Neural cell (in vitro differentiated cells): ENCODE results near the gene PHACTR1. TPM values are rescaled to one million over a fixed set of nuclear protein-coding genes. Genes with fewer than 3 reads are reported as not detected.

Source experiments
- H2AFZ ChIP-seq: fragments of 200-600, 300-800 bp; sonication (generic), shearing (Covaris generic); 2 replicates; pipeline ENCODE4 v1.6.0; 2014; ENCODE audit warnings: low read depth, mild to moderate bottlenecking, antibody characterized with exemption, low read length, moderate library complexity
- H3F3A ChIP-seq: fragments of 200-600 bp; shearing (Covaris generic); 2 replicates; pipeline ENCODE4 v1.6.1; 2016; ENCODE audit warnings: mild to moderate bottlenecking, moderate library complexity, mixed read lengths, antibody characterized with exemption, low read length; ENCODE audit not compliant: insufficient read depth, poor library complexity, severe bottlenecking
- H3K27ac ChIP-seq: fragments of 200-600, 300-800 bp; sonication (generic), shearing (Covaris generic); 2 replicates; pipeline ENCODE4 v1.5.1; 2014; ENCODE audit warnings: mild to moderate bottlenecking, low read length, moderate library complexity
- H3K27me3 ChIP-seq: fragments of 300-800, 200-600 bp; sonication (generic), shearing (Covaris generic); 2 replicates; pipeline ENCODE4 v1.6.0; 2014; ENCODE audit warnings: mild to moderate bottlenecking, low read depth, low read length, moderate library complexity; ENCODE audit not compliant: insufficient read depth
- H3K36me3 ChIP-seq: fragments of 300-800, 200-600 bp; sonication (generic), shearing (Covaris generic); 2 replicates; pipeline ENCODE4 v1.5.1; 2014; ENCODE audit warnings: mild to moderate bottlenecking, antibody characterized with exemption, low read length, moderate library complexity; ENCODE audit not compliant: insufficient read depth
- H3K4me2 ChIP-seq: fragments of 300-800, 200-600 bp; sonication (generic), shearing (Covaris generic); 2 replicates; pipeline ENCODE4 v1.6.0; 2014; ENCODE audit warnings: mild to moderate bottlenecking, low read length
- H3K4me3 ChIP-seq: fragments of 300-800, 200-600 bp; sonication (generic), shearing (Covaris generic); 2 replicates; pipeline ENCODE4 v1.5.1; 2014; ENCODE audit warnings: mild to moderate bottlenecking, low read length, moderate library complexity
- H3K79me2 ChIP-seq: fragments of 200-600 bp; shearing (Covaris generic); replicated peaks from 2 replicates; pipeline ENCODE4 v1.6.0; 2014; ENCODE audit warnings: mild to moderate bottlenecking, low read length, moderate library complexity; ENCODE audit not compliant: insufficient read depth
- H3K9ac ChIP-seq: fragments of 300-800, 200-600 bp; sonication (generic), shearing (Covaris generic); 2 replicates; pipeline ENCODE4 v1.6.1; 2016; ENCODE audit warnings: mild to moderate bottlenecking, low read length, mixed read lengths
- H3K9me2 ChIP-seq: fragments of 200-600 bp; shearing (Covaris generic); 2 replicates; pipeline ENCODE4 v1.6.1; 2016; ENCODE audit warnings: mild to moderate bottlenecking, low read length, mixed read lengths; ENCODE audit not compliant: insufficient read depth
- H3K9me3 ChIP-seq: fragments of 200-600, 300-800 bp; sonication (generic), shearing (Covaris generic); 2 replicates; pipeline ENCODE4 v1.6.1; 2016; ENCODE audit warnings: mild to moderate bottlenecking, mixed run types, low read length, moderate library complexity, mixed read lengths
- H4K20me1 ChIP-seq: fragments of 200-600 bp; shearing (Covaris generic); 2 replicates; pipeline ENCODE4 v1.6.1; 2016; ENCODE audit warnings: mild to moderate bottlenecking, mixed run types; ENCODE audit not compliant: insufficient read depth
- CTCF ChIP-seq: fragments of 450-650 bp; IDR thresholded peaks from 2 replicates; pipeline ENCODE4 v1.5.1; 2014; ENCODE audit warnings: antibody characterized with exemption, mild to moderate bottlenecking, moderate library complexity; ENCODE audit not compliant: poor library complexity, severe bottlenecking
- EP300 ChIP-seq: fragments of 450-650 bp; conservative IDR thresholded peaks from 2 replicates; pipeline ENCODE4 v1.6.1; 2014; ENCODE audit warnings: antibody characterized with exemption, mild to moderate bottlenecking, moderate library complexity; ENCODE audit not compliant: poor library complexity, severe bottlenecking
- EZH2 ChIP-seq: fragments of 200-600, 300-800 bp; shearing (Covaris generic), sonication (generic); IDR thresholded peaks from 2 replicates; pipeline ENCODE4 v1.6.1; 2014; ENCODE audit warnings: antibody characterized with exemption, low read length, borderline replicate concordance, mild to moderate bottlenecking; ENCODE audit not compliant: insufficient read depth, poor library complexity, severe bottlenecking
- MXI1 ChIP-seq: fragments of 450-650 bp; conservative IDR thresholded peaks from 2 replicates; pipeline ENCODE4 v1.6.1; 2014; ENCODE audit warnings: antibody characterized with exemption, mild to moderate bottlenecking; ENCODE audit not compliant: poor library complexity, severe bottlenecking
- POLR2AphosphoS5 ChIP-seq: IDR thresholded peaks from 2 replicates; pipeline ENCODE4 v1.6.1; 2012
- RAD21 ChIP-seq: fragments of 450-650 bp; conservative IDR thresholded peaks from 2 replicates; pipeline ENCODE4 v1.6.1; 2014; ENCODE audit warnings: antibody characterized with exemption, mild to moderate bottlenecking, moderate library complexity
- REST ChIP-seq: IDR thresholded peaks from 2 replicates; pipeline ENCODE4 v1.6.1; 2012; ENCODE audit warnings: borderline replicate concordance
- SMC3 ChIP-seq: fragments of 450-650 bp; conservative IDR thresholded peaks from 2 replicates; pipeline ENCODE4 v1.6.1; 2014; ENCODE audit warnings: antibody characterized with exemption, mild to moderate bottlenecking, moderate library complexity; ENCODE audit not compliant: poor library complexity
- TAF1 ChIP-seq: IDR thresholded peaks from 2 replicates; pipeline ENCODE4 v1.6.1; 2012; ENCODE audit warnings: low read depth
- polyA plus RNA-seq: library from polyadenylated mRNA; depleted of rRNA; stranded (reverse); fragments of >200 nt; gene quantifications from 2 replicates; pipeline ENCODE4 v1.2.3, GENCODE V29; 2014

Gene PHACTR1
- polyA plus RNA-seq, 1 donor from 2014 or later: 7.8 TPM

GRCh38 chr6:13194852-13195251 lies 478.3 kb downstream of the PHACTR1 start:
- no peaks in the 10 kb centered on the region for H4K20me1 ChIP-seq
- H3F3A ChIP-seq: no peaks in the 10 kb centered on the region
- no peak overlapping the region for H2AFZ ChIP-seq
- no peaks in the 10 kb centered on the region for H3K27me3 ChIP-seq
- H3K27ac ChIP-seq: no peak overlapping the region
- TF ChIP-seq TAF1 (no peak), EZH2 (no peak), MXI1 (no peak), POLR2AphosphoS5 (no peak), CTCF (no peak), SMC3 (no peak), RAD21 (no peak), REST (no peak), EP300 (no peak)
- no peak overlapping the region for H3K4me2 ChIP-seq
- no peak overlapping the region for H3K9ac ChIP-seq
- H3K36me3 ChIP-seq: no peaks in the 10 kb centered on the region
- H3K4me3 ChIP-seq: no peak overlapping the region
- H3K79me2 ChIP-seq: no peaks in the 10 kb centered on the region
- H3K9me2 ChIP-seq: no peaks in the 10 kb centered on the region
- no peaks in the 10 kb centered on the region for H3K9me3 ChIP-seq

- no peak for TF ChIP-seq SMC3
- no peak for TF ChIP-seq EZH2
- no peak for TF ChIP-seq MXI1
- TF ChIP-seq EP300: peak; percentile 27
- peak; percentile 35 for TF ChIP-seq POLR2AphosphoS5
- Histone ChIP-seq H3K9me3 (no peaks in the 10 kb centered on the region), H3K27ac (no peak overlapping the region), H3K27me3 (no peaks in the 10 kb centered on the region), H3F3A (no peaks in the 10 kb centered on the region), H2AFZ (no peak overlapping the region), H3K36me3 (no peaks in the 10 kb centered on the region), H4K20me1 (no peaks in the 10 kb centered on the region), H3K4me2 (no peak overlapping the region), H3K9ac (no peak overlapping the region), H3K4me3 (no peak overlapping the region), H3K79me2 (no peaks in the 10 kb centered on the region), H3K9me2 (no peaks in the 10 kb centered on the region)
Observed at GRCh38 chr6:13195803-13196202, 479.2 kb downstream of the PHACTR1 start.
